Stimulated activated CD8-positive, alpha-beta memory T cell treated with anti-CD3 and anti-CD28 coated beads, Interleukin-2, amount 100 ng/mL, for 48 hours (primary cell): ENCODE measurements around the gene RALGAPB.
"Not testable (repeated sequence)": the region's sequence is repeated elsewhere in the genome, so short reads cannot be mapped to it uniquely, and the experiment has no call there.

Experiments used
- DNase-seq, 2 donors: peaks; one replicate each; pipeline ENCODE4 v3.0.0-alpha.2; 2020; ENCODE audit warnings: low read depth in 2 of 2

Gene RALGAPB

DNA sequence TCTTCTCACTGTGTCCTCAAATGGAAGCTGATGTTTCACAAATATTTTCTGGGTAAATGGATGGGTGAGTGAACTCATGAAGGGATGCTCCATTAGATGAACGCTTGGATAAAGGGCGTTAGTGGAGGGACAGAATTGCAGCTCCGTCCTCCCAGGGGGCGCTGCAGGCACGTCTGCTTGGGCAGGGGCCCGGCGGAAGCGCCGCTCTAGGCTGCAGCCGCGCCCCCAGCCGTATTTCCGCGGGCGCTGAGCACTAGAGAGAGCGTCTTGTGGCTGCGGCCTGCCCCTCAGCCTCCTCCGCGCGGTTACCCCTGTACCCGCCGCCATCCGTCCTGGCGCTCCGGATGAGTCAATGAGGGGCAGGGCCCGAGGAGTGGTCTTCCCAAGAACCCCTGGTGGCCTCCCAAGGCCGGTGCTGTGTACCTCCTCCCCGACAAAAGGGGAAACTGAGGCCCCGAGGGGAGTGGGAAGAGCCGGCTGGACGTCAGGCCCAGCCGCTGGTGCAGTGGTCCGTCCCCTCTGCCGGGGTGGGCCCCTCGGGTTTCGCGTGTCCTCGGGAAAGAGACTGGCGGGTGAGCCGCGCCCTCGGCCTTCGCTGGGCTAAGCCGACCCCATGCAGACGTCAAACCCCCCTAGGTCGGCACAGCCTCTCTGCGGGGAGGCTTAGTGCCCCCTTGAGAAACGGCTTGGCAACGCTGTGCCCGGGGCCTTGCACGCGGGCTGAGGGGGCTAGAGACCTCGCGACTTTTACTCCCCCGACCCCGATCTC is 26.0 kb upstream of the RALGAPB start:
- peak; percentile 94 to 97 for DNase-seq

DNA sequence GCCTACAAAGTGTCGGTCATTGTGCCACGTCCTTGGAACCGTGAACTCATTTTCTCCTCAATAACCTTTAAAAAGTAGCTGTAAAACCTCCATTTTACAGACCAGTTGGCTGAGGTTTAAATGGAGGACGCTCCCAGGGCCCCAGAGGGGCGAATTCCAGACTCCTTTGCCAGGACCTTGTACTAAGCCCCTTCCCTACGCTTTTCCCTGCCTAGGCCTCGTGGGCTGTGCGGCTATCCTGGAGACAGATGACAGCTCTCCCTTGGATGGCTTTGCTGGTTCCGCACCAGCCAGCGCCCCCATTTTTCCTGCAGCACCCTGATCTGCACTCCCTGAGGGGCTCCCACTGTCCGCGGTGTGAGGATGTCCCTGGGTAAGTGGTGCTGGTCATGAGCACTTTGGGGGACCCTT is 25.4 kb upstream of the RALGAPB start:
- no peak for DNase-seq

DNA sequence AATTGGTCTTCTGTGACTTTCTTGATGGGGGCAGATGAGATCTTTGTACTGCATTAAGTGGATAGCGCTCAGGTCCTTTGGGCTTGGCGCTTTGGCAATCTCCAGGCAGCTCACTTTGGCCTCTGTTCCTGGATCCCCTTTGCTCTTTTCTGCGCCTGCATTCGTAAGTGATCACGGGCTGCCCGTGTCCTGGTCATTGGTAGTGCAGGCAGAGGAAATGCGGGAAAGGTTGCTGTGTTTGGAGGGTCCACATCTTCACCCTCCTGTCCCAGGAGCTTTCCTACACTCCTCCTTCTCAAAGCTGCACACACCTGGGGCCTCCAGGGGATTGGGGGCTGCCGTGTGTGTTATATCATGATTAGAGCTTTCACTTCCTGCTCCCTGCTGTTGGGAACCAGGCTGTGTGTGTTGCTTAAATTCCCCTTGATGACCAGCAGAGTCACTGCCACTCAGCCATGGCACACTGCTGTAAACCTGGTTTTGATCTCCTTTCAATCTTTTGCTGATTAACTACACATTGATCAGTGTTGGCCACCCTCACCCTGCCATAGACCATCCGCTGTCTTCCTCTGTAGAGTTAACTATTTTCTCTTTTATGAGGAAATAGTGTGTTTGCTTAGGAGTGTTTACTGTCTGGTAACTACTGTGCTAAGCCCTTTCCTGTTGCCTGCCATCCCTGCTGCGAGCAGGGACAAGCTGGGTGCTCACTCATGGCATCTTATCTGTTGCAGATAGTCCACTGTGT is 24.5 kb upstream of the RALGAPB start:
- DNase-seq, result no peak

DNA sequence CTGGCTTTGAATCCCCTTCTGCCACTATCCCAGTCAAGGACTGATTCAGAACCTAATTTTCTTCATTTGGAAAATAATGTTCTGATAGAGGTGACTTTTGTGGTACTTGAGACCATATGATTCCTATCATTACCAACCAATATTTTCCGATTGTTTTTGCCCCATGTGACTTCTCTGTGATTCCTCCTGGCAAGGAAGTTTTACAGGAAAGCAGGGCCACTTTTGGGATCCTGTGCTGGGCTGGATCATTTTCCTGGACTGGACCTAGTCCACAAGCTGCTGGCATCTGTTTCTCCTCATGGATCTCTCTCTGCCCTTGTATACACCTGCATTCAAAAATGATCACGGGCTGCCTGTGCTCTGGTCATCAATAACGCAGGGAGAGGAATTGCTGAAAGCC is 23.6 kb upstream of the RALGAPB start:
- DNase-seq, result no peak

DNA sequence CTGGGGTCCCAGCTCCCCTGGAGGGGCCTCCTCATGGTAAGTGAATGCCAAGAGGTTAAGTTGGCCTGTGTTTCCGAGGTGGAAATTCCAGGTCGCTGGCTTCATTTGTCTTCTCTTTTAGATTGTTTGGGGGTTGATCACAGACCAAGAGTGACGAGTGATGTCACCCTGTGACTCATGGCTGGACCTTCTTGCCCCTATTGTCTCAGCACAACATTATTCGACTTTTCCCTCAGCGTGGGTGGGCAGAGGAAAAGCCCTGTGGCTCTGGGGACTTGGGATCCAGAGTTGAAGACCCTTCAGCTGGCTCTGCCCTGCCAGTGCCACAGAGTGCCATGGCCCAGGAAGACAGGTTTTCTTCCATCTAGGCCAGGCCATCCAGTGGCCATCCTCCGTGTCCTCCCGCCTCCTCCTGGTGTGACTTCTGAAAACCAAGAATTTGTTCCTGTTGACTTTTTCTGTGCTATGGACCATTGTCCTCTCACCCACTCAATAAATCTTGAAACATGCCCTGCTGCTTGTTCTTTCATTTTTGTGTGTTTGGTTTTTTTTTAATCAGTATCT is 22.1 kb upstream of the RALGAPB start:
- DNase-seq, result no peak

DNA sequence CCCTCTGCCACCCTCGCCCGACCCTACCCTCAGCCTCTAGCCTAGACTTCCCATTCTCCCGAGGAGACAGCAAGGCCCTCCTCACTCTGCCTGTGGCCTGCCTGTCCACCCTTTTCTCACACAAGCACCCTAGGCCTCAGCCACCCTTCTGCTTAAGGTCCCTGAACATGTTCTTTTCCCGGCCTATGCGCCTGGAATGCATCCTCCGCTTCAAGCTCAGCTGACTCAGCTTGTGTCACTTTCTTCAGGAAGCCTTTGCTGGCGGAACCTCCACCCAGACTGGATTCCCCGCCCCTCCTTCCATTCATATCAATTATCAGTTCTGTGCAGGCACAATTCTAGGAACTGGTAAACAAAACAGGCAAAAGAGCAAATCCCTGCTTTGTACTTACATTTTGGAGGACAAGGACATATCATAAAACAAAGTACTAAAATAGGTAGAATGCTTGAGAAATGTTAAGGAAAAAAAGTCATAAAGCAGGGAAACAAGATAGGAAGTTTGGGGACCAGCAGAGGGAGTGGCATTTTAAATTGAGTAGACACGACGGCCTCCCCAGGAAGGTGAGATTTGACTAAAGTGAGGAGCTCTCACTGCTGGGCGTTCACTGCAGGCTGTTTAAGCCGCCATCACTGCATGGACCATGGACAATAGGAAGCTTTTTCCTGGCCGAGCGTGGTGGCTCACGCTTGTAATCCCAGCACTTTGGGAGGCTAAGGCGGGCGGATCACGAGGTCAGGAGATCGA is 19.6 kb upstream of the RALGAPB start:
- no peak for DNase-seq

DNA sequence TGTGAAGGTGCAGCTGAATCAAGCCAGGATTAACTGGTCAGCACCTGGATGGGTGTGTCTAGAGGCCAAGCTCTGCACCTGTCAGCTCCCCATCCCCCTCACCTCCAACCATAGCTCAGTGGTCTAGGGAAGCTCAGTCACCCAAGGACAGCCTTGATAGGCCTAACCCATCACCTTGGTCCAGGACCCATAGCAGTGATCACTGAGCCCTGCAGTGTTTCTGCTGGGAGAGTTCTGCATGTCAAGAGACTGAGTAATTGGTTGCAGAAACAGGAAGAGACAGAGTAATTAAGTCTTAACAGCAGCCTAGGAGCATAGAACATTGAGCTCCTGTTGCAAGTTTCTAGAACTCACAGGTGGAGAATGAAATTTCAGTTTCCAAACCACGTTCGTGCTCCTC is 18.7 kb upstream of the RALGAPB start:
- DNase-seq, result no peak

DNA sequence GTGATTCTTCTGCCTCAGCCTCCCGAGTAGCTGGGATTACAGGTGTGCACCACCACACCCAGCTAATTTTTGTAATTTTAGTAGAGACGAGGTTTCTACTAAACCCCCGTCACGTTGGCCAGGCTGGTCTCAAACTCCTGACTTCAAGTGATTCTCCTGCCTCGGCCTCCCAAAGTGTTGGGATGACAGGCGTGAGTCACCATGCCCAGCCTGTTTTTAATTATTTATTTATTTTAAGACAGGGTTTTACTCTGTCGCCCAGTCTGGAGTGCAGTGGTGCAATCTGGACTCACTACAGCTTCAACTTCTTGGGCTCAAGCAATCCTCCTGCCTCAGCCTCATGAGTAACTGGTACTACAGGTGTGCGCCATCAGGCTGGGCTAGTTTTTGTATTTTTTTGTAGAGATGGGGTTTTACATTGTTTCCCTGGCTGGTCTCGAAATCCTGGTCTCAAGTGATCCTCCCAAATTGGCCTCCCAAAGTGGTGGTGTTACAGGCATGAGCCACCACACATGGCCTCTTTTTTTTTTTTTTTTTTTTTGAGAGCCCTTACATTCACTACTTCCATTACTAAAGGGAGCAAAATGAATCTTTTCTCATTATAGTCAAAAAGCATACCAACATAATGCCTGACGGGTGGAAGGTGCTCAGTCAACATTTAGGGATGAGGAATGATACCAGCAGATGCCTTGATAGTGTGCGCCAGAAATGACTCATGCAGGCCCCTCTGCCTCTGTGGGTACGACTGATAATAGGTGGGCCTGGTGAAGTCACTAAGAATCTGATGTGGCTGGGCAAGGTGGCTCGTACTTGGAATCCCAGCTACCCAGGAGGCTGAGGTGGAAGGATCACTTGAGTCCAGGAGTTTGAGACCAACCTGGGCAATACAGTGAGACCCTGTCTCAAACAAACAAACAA is 17.8 kb upstream of the RALGAPB start:
- no peak for DNase-seq

DNA sequence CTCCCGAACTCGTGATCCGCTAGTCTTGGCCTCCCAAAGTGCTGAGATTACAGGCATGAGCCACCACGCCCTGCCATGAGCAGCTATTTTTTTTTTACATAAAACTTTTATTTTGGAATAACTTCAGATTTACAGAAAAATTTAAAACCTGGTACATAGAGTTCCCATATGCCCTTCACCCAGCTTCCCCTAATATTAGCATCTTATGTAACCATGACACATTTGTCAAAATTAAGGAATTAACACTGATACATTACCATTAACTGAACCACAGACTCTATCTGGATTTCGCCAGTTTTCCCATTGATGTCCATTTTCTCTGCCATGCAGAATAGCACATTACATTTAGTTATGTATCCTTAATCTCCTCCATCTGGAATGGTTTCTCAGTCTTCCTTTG is 14.3 kb upstream of the RALGAPB start:
- no peak for DNase-seq

DNA sequence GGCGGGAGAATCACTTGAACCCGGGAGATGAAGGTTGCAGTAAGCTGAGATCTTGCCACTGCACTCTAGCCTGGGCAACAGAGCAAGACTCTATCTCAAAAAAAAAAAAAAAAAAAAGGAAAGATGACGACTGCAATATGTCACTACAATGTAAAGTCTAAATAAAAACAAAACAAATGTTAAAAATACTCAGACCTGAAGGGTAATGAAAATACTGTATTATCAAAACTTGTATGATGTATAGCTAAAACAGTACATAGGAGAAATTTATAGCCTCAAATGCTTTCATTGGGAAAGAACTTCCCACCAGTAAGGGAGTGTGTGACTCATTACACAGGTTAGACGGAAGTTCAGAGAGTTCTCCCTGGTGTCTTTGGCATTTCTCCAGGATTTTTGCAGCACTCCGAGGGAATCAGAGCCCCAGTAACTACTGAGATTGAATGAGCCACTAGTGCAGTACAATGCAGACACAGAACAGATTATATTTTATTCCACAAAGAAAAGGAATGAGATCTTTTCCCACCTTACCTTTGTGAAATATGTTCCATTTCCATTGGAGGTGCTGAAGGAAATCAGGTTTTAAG is 12.5 kb upstream of the RALGAPB start:
- no peak for DNase-seq

DNA sequence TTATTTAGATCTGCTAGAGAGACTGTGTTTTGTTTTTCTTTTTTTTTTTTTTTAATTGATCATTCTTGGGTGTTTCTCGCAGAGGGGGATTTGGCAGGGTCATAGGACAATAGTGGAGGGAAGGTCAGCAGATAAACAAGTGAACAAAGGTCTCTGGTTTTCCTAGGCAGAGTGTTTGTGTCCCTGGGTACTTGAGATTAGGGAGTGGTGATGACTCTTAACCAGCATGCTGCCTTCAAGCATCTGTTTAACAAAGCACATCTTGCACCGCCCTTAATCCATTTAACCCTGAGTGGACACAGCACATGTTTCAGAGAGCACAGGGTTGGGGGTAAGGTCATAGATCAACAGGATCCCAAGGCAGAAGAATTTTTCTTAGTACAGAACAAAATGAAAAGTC is 12.0 kb upstream of the RALGAPB start:
- DNase-seq, result not testable (repeated sequence)

DNA sequence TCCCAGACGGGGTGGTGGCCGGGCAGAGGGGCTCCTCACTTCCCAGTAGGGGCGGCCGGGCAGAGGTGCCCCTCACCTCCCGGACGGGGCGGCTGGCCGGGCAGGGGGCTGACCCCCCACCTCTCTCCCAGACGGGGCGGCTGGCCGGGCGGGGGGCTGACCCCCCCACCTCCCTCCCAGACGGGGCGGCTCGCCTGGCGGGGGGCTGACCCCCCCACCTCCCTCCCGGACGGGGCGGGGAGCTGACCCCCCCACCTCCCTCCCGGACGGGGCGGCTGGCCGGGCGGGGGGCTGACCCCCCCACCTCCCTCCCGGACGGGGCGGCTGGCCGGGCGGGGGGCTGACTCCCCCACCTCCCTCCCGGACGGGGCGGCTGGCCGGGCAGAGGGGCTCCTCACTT is 11.5 kb upstream of the RALGAPB start:
- DNase-seq, result not testable (repeated sequence)

DNA sequence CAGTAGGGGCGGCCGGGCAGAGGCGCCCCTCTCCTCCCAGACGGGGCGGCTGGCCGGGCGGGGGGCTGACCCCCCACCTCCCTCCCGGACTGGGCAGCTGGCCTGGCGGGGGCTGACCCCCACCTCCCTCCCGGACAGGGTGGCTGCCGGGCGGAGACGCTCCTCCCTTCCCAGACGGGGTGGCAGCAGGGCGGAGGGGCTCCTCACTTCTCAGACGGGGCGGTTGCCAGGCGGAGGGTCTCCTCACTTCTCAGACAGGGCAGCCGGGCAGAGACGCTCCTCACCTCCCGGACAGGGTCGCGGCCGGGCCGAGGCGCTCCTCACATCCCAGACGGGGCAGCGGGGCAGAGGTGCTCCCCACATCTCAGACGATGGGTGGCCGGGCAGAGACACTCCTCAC is 11.1 kb upstream of the RALGAPB start:
- DNase-seq, result not testable (repeated sequence)

DNA sequence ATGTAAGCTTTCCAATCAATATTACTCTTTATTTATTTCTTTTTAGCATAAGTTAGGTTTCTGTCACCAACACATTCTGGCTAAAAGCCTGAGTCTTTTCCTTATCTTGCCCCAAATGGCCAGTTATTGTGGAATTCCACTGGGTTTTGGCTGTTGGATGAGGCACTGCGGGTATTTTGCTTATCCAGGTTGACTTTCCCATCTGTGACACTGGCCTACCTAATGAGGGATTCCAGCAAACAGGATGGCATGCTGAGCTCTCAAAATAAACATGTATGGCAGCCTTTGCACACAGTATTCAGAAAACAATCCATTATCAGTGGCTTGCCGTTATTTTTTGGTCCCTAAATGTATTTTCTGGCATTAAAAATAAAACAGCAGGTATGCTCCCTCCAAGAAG is 6.5 kb upstream of the RALGAPB start:
- no peak for DNase-seq

DNA sequence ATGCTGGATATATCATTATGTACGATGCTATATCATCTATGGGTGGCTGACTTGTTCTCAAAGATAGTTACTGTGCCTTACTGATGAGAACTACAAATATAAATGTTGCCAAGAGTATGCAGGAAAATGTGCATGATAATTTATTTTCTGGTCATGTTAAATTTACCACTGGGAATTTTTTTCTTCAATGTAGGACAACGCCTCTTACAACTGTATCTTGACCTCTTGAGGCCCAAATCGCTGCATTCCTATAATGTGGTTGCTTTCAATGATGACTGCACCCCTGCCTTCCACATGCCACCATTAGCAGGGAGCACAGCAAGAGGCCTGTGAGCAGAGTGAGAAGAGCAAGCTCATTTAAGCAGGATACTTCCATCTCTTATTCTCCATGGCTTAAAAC is 5.7 kb upstream of the RALGAPB start:
- no peak for DNase-seq

DNA sequence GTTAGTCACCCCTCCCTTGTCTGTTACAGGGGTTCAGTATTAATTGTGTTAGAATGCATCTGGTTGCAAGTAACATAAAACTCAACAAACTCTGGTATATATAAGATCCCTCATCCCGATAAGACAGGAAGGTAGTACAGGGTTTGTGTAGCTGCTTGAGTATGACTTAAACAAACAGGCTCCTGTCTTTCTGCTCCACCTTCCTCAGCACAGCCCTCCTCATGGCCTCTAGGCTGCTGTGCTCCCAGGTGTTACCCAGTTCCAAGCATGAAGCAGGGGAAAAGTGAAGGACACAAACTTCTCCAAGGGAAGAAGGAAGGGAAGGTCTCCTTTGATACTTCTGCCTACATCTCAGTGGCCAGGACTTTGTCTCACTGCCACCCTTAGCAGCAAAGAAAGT is 1.4 kb upstream of the RALGAPB start:
- DNase-seq, result no peak

DNA sequence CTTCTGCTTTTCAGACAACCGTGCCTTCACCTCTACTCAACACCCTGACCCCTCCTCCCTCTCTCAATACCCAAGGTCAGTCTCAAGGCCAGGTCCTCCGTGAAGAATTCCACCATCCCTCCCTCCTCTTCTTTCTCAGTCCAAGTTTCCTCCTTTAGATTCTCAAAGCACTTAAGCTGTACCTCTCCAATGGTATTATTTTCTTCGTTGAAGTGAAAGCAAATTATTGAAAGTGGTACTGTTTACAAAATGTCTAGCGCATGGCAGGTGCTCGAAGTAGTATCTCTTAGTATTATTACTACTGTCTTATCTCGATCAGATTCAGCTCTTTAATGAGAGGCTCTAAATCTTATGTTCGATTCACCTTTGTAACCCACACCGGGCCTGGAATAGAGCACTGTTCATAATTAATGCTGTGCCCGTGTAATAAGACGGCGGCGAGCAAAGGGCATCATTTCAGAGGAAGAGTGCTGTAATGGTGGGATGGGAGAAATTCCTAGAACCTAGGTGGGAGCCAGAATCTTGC is 593 bp upstream of the RALGAPB start:
- DNase-seq, result no peak

DNA sequence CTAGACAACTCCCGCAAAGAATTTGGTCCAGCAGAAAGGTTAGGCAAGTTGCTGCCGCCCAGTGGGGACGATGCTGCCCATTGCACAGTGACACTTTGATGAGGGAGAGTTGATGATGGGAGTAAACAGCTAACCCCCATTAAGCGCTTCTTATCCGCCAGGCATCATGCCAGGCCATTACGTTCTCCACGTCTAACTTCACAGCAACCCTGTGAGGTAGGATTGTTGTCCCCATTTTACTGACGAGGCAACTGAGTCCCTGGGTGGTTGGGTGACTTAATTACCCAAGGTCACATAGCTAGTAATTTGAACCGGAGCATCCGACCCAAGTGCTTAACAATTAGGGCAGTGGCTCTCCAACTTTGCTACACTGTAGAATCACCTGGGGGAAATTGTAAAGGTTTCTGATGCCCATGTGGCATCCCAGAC is 738 bp downstream of the RALGAPB start:
- no peak for DNase-seq

DNA sequence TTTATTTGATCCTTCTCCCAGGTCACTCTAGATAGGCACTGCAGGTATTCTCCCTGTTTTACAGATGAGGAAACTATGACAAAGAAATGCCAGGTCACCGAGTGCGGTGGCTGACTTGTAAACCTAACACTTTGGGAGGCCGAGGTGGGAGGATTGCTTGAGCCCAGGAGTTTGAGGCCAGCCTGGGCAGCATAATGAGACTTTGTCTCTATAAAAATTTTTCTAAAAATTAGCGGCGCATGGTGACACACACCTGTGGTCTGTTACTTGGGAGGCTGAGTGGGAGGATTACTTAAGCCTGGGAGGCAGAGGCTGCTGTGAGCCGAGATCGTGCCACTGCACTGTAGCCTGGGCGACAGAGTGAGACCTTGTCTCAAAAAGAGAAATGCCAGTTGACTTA is 5.1 kb downstream of the RALGAPB start:
- DNase-seq, result no peak

DNA sequence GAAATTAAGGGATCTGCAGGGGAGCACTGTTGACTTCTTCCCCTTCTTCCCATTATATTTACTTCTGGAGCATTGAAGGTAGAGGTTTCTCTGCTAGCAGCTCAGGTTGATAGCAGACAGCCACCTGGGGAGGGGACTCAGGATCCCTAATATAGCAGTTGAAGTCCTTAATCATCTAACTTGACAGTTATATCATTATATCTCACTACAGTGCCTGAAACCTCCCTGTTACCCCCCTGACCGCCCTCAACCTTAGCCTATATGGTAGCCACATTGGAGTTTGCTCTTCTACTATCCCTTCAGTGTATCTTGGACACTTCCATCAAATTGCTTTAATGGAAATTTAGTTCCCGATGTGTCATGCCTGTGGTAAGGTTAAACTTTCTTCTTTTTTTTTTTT is 7.0 kb downstream of the RALGAPB start:
- no peak for DNase-seq

DNA sequence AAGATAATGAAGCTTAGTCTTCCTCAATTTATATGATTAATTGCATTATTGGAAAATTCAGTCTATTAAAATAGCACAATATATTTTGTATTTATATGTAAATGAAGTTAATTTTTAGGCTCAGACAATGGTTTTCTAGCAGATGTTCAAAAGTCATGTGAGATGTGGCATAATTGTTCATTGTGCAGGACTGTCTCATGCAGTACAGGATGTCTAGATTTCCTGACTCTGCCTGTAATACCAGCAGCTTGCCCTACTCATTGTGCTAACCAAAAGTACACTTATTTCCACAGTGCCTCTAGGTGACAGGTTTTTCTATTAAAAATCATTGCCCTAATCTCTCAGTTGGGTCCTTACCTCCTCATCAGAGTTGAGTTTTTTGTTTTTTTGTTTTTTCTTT is 12.4 kb downstream of the RALGAPB start:
- no peak for DNase-seq
